Fibroblast of mammary gland (primary cell): ENCODE measurements around the gene TDRD7.

Source experiments
- DNase-seq: peaks from one replicate; pipeline ENCODE4 v3.0.0-alpha.2; 2010; ENCODE audit warnings: low read depth
- H3K4me3 ChIP-seq: 2 replicates; pipeline ENCODE4 v1.5.1; 2011; ENCODE audit warnings: low read depth, mild to moderate bottlenecking, low read length, moderate library complexity; ENCODE audit not compliant: control insufficient read depth
- TF ChIP-seq, protein P1 (sequence below): conservative IDR thresholded peaks from 2 replicates; pipeline ENCODE4 v1.5.1; 2011; ENCODE audit warnings: low read depth, low read length, inconsistent platforms; ENCODE audit not compliant: control insufficient read depth, insufficient read depth

The TDRD7 gene

DNA sequence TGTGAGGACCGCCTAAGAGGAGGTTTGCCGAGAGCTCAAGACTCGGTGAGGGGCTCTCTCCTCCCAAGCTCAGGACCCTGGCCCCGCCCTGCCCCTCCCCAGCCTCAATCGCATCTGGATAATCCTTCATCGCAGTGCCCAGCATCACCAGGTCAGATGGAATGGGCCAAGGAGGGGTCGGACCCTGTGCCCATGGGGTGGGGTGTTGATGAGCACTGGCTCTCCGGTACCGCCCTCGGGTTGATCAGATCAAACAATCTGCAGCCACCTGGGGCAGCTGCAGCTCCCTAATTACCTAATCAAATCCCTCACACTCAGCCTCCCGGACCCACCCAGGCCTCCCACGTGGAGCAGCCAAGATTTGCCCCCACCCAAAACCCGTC, 24.4 kb upstream of the TDRD7 start:
- TF ChIP-seq, protein P1, sequence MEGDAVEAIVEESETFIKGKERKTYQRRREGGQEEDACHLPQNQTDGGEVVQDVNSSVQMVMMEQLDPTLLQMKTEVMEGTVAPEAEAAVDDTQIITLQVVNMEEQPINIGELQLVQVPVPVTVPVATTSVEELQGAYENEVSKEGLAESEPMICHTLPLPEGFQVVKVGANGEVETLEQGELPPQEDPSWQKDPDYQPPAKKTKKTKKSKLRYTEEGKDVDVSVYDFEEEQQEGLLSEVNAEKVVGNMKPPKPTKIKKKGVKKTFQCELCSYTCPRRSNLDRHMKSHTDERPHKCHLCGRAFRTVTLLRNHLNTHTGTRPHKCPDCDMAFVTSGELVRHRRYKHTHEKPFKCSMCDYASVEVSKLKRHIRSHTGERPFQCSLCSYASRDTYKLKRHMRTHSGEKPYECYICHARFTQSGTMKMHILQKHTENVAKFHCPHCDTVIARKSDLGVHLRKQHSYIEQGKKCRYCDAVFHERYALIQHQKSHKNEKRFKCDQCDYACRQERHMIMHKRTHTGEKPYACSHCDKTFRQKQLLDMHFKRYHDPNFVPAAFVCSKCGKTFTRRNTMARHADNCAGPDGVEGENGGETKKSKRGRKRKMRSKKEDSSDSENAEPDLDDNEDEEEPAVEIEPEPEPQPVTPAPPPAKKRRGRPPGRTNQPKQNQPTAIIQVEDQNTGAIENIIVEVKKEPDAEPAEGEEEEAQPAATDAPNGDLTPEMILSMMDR: no peak
- H3K4me3 ChIP-seq: no peak overlapping the region
- no peak for DNase-seq

DNA sequence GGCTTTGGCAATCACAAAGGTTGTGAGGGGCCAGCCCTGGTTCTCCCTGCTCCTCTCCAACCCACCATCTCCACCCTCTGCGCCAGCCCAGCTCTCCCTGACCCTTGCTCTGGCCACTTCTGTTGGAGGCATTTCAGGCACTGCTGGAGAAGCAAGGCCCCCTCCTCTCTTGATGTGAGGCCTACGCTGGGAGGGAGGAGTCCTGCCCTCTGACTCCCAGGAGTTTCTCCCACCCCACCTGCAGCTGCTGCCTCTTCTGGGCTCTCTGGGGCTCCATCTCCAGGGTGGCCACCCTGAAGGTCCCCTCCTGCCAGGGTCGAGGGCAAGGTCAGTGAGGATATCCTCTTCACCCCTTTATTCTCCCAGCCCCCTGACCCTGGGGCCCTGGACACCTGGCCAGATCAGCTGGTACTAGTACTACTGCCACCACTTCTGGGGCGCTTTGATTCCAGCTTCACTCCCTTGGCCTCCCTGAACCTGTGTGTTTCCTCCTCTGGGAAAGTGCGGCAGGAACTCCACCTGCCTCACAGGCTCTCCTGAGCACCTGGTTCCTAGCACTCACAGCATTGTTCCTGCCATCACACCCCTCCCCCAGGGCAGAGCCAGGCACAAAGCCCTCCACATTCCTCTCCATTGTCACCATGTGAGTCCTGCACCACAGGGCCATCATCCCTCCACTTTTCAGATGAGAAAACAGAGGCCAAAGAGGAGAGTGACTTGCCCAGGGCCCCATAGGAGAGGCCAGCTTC, 23.8 kb upstream of the TDRD7 start:
- no peak for DNase-seq
- H3K4me3 ChIP-seq: no peak overlapping the region
- TF ChIP-seq, protein P1: no peak

- DNase-seq: no peak
- no peak overlapping the region for H3K4me3 ChIP-seq
- TF ChIP-seq, protein P1: no peak
Observed at GRCh38 chr9:97388721-97389238, 23.1 kb upstream of the TDRD7 start.

GRCh38 chr9:97389249-97389648, 22.6 kb upstream of the TDRD7 start:
- no peak overlapping the region for H3K4me3 ChIP-seq
- no peak for DNase-seq
- TF ChIP-seq, protein P1: no peak

- TF ChIP-seq, protein P1: no peak
- H3K4me3 ChIP-seq: no peak overlapping the region
- no peak for DNase-seq
Observed at GRCh38 chr9:97390791-97391406, 21.0 kb upstream of the TDRD7 start.

- TF ChIP-seq, protein P1: no peak
- no peak for DNase-seq
- no peak overlapping the region for H3K4me3 ChIP-seq
Observed at GRCh38 chr9:97394881-97395280, 17.0 kb upstream of the TDRD7 start.
